Epithelial cell of proximal tubule (primary cell): ENCODE data around the gene CHGA. TPM values are rescaled to one million over a fixed set of nuclear protein-coding genes. Genes with fewer than 3 reads are reported as not detected.

Experiments used
- DNase-seq: peaks from one replicate; pipeline ENCODE4 v3.0.0-alpha.2; 2011; ENCODE audit warnings: low read depth
- H3K4me3 ChIP-seq: 2 replicates; pipeline ENCODE4 v1.5.1; 2011; ENCODE audit warnings: low read depth, mild to moderate bottlenecking, low read length
- CTCF ChIP-seq: conservative IDR thresholded peaks from 2 replicates; pipeline ENCODE4 v1.5.1; 2012; ENCODE audit warnings: low read depth, mild to moderate bottlenecking, low read length
- total RNA-seq: library from RNA; depleted of rRNA; stranded (reverse); fragments of >200 nt; gene quantifications from 2 replicates; pipeline ENCODE4 v1.2.3, GENCODE V29; 2015

The CHGA gene
- total RNA-seq, 1 donor from 2014 or later: not detected

DNA sequence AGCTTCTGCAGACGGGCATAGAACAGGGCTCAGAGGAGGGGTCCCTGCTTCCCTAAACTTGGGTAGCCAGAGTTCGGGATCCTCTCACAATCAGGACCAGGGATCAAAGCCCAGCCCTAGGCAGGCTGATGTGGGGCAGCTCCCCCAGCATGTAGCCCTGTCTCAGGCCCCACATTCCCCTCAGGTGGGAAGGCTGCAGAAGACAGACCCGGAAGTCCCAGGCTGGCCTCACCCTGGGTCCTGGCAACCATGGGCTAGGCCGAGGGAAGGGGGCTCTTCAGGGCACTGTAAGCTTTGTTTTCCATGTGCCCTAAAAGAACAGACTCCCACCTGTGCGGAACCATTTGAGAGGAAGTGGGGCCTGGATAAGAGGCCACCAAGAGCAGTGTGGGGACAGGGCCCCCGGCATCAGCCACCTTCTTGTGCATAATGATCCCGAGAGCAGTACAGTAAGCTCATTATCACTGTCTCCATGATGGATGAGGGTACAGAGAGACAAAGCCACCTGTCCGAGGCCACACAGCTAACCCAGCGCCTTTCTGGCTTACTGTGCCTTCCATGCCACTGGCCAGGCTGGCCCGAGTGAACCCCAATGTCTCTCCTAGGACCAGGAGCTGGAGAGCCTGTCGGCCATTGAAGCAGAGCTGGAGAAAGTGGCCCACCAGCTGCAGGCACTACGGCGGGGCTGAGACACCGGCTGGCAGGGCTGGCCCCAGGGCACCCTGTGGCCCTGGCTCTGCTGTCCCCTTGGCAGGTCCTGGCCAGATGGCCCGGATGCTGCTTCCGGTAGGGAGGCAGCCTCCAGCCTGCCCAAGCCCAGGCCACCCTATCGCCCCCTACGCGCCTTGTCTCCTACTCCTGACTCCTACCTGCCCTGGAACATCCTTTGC lies 11.5 kb downstream of the CHGA start:
- no peak for TF ChIP-seq CTCF
- no peak overlapping the region for H3K4me3 ChIP-seq
- DNase-seq: no peak

- no peak for TF ChIP-seq CTCF
- DNase-seq: no peak
- no peak overlapping the region for H3K4me3 ChIP-seq
These were observed 12.5 kb downstream of the CHGA start for GRCh38 chr14:92935446-92935845.

- no peak for TF ChIP-seq CTCF
- no peak overlapping the region for H3K4me3 ChIP-seq
- no peak for DNase-seq
These were observed 13.1 kb downstream of the CHGA start for GRCh38 chr14:92936085-92936484.

GRCh38 chr14:92937051-92937937 lies 14.3 kb downstream of the CHGA start:
- no peak for TF ChIP-seq CTCF
- no peak overlapping the region for H3K4me3 ChIP-seq
- DNase-seq: no peak

DNA sequence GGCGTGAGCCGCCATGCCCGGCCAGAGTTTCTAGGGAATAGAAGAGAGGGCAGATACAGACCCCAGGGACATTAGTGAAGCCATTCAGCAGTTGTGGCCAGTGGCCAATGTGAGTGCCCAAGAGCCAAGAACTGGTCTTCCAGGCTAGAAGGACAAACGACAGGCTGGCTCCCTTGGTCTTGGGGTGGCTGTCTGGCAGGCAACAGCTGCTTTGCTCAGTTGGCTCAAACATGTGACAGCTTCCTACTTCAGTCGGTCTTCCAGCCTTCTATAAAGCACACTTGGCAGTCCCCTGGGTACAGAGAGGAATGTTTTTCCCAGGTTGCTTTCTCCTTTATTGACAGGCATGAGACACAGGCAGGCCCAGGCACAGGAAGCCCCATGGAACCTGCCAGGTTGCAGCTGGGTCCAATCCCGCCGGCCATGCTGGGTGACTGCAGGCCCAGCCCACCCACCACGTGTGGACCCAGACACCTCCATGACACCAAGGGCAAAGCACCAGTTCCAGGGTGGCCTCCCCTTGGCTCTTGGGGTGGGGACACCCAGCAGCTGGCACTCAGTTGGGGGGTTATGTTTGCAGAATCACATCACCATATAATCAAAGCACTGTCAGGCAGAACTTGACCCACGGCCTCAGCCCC lies 15.4 kb downstream of the CHGA start:
- H3K4me3 ChIP-seq: no peak overlapping the region
- no peak for TF ChIP-seq CTCF
- DNase-seq: no peak

DNA sequence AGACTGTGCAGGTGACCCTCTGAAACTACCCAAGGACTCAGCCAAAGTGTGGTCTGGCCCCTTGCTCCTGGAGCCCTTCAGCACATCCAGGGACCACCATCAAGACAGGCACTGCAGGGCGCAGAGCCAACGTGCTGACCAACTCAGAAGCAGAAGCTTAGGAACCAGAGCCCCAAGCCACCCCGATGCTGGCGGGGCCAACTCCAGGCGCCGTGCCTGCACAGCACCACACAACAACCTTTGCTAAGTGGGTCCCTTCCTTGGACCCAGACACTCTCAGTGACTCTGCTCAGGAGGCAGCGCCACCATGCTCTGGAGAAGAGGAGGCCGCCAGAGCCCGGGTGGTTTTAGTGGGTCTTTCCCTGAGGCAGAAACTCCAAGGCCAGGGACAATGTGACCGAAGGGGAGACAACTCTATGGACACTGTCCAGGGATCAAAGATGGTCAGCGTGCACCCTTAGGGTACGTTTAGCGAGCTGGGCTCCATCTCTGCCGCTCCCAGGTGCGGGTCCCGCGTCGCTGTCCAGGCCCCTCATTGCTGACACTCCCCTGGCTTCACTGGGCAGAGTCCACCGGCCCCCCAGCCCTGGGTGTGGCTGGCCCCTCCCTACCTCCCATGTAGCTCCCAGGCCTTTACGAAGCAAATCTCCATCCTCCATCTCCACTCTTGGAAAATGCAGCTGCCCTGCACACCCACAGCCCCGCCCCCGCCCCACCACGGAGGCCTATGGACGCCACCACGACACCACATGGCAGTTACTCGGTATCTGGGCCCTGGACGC lies 16.1 kb downstream of the CHGA start:
- no peak for TF ChIP-seq CTCF
- no peak overlapping the region for H3K4me3 ChIP-seq
- no peak for DNase-seq
